Testis (tissue), 3 donors: ENCODE data around the gene DGKD. TPM values are rescaled to one million over a fixed set of nuclear protein-coding genes. Genes with fewer than 3 reads are reported as not detected.

Source experiments
- DNase-seq: peaks from one replicate; pipeline ENCODE4 v3.0.0-alpha.2; 2019
- H3K27ac ChIP-seq, 2 donors: fragments of 200-600 bp; sonication (generic); one replicate each; pipeline ENCODE4 v1.5.1; 2019
- H3K27me3 ChIP-seq: fragments of 200-600 bp; sonication (generic); one replicate; pipeline ENCODE4 v1.5.1; 2019
- H3K36me3 ChIP-seq: fragments of 200-600 bp; sonication (generic); one replicate; pipeline ENCODE4 v1.5.1; 2017; ENCODE audit warnings: low read depth; ENCODE audit errors: missing control alignments
- H3K4me1 ChIP-seq: fragments of 200-600 bp; sonication (generic); one replicate; pipeline ENCODE4 v1.5.1; 2019
- H3K4me3 ChIP-seq, 2 donors: fragments of 200-600 bp; sonication (generic); one replicate each; pipeline ENCODE4 v1.5.1; 2017 to 2019
- H3K9me3 ChIP-seq: fragments of 200-600 bp; sonication (generic); one replicate; pipeline ENCODE4 v1.5.1; 2017
- POLR2A ChIP-seq: fragments of 450-650 bp; IDR thresholded peaks from one replicate; pipeline ENCODE4 v1.6.1; 2017; ENCODE audit warnings: antibody characterized with exemption, mild to moderate bottlenecking, moderate library complexity
- WGBS, 2 donors: methylation state at CpG; one replicate each; pipeline ENCODE4 v1.1.5; 2018; 5-methylcytosine and 5-hydroxymethylcytosine counted together
- intact Hi-C: fragments of 100-400 bp; cut with DNase I; formaldehyde crosslinking; loops from one replicate; pipeline ENCODE4 v1.15.1; 2023; ENCODE audit warnings: low total_unique reads
- polyA plus RNA-seq: library from polyadenylated mRNA; stranded (reverse); fragments of 350-450 nt; fragmentation: Illumina TruSeq; extraction: RNeasy Lipid Tissue Mini Kit (QIAGEN cat#74804); gene quantifications from one replicate; pipeline ENCODE4 v1.2.3, GENCODE V29; 2014; ENCODE audit warnings: low read depth, low replicate concordance; ENCODE audit not compliant: insufficient read depth
- total RNA-seq, 2 donors: library from RNA; depleted of rRNA; stranded (reverse); fragments of >200 nt; gene quantifications; one replicate each; pipeline ENCODE4 v1.2.3, GENCODE V29; 2016
- TF ChIP-seq, protein P1 (sequence below), 3 experiments: fragments of 450-650 bp in 2 of 3; fragments of 200-600 bp in 1 of 3; sonication (generic) in 1 of 3; IDR thresholded peaks; one replicate each; pipeline ENCODE4 v1.5.1; 2016 to 2019; ENCODE audit warnings: antibody characterized with exemption in 3 of 3, mild to moderate bottlenecking in 2 of 3, moderate library complexity in 1 of 3

Gene DGKD
- total and polyA plus RNA-seq, 3 donors from 2014 or later = 65.1 to 80.1 (median 66.7) TPM

DNA sequence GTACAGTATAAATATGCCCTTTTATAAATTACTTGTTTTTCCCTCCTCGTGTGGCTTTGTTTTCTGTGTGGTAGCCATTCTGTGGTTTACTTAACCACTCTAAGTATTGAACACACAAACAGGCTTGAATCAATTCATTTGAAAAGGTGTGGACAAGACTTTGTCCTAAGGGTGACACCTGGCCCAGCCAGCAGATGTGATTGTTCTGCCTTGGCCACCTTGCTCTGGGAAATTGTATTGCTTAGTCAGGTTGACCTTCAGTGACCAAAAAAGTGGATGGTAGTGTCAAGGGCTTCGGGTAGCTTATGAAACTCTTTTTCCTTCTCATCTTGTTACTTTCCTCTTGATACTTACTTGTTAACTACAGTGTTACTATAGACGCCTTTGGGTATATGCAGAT is 61.9 kb downstream of the DGKD start:
- Histone ChIP-seq H3K27ac (no peak overlapping the region), H3K4me3 (no peak overlapping the region), H3K36me3 (no peaks in the 10 kb centered on the region), H3K4me1 (peaks cover 25% of the 10 kb centered on the region), H3K9me3 (no peaks in the 10 kb centered on the region), H3K27me3 (no peaks in the 10 kb centered on the region)
- no peak for TF ChIP-seq POLR2A
- TF ChIP-seq, protein P1, sequence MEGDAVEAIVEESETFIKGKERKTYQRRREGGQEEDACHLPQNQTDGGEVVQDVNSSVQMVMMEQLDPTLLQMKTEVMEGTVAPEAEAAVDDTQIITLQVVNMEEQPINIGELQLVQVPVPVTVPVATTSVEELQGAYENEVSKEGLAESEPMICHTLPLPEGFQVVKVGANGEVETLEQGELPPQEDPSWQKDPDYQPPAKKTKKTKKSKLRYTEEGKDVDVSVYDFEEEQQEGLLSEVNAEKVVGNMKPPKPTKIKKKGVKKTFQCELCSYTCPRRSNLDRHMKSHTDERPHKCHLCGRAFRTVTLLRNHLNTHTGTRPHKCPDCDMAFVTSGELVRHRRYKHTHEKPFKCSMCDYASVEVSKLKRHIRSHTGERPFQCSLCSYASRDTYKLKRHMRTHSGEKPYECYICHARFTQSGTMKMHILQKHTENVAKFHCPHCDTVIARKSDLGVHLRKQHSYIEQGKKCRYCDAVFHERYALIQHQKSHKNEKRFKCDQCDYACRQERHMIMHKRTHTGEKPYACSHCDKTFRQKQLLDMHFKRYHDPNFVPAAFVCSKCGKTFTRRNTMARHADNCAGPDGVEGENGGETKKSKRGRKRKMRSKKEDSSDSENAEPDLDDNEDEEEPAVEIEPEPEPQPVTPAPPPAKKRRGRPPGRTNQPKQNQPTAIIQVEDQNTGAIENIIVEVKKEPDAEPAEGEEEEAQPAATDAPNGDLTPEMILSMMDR (IDR thresholded peaks at IDR 0.05) = no peak
- peak; percentile 4 for DNase-seq
- WGBS, 2 donors = 67 to 75% methylated on average over 3 of the region's 3 CpGs
- intact Hi-C loops = no loop called here

DNA sequence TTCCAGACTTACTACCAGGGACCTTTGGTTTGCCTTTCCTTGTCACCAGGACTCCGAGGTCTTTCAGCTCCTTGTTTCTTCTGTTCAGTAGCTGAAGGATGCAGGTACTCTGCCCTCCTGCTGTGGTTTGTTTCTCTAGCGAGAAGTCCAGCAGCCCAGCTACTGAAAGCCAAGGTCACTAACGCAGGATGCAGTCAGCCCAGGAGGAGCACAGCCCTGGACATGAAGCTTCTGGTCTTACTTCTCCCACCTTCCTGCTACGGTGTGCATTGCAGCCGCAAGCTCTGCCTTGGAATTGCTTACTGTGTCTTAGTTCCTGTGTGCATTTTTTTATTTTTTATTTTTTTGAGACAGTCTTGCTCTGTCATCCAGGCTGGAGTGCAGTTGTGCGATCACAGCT is 62.4 kb downstream of the DGKD start:
- Histone ChIP-seq H3K4me3 (no peak overlapping the region), H3K9me3 (no peaks in the 10 kb centered on the region), H3K27me3 (no peaks in the 10 kb centered on the region), H3K4me1 (peaks cover 25% of the 10 kb centered on the region), H3K27ac (no peak overlapping the region), H3K36me3 (no peaks in the 10 kb centered on the region)
- DNase-seq = peak; percentile 45
- 73 to 79% methylated on average over 6 of the region's 6 CpGs for WGBS, 2 donors
- intact Hi-C loops = no loop called here
- no peak for TF ChIP-seq POLR2A
- TF ChIP-seq, protein P1 (IDR thresholded peaks at IDR 0.05) = no peak

DNA sequence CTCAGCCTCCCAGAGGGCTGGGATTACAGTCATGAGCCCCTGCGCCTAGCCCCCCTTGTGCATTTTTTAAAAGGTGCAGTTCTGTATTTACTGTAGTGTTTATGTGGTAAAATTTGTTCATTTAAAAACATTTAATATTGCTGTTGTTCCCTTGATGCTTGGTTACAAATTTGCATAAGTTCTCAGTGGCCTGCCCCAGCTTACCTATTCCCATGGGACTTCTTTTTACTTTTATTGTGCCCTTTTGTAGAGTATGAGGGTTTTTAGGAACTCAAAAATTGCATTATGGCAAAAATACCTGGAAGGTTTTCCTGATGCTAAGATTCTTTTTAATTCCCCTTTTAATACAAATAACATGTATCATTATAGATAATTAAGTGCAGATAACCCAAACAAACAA is 63.0 kb downstream of the DGKD start:
- intact Hi-C loops = no loop called here
- no peak overlapping the region for H3K4me3 ChIP-seq
- H3K9me3 ChIP-seq = no peaks in the 10 kb centered on the region
- H3K27me3 ChIP-seq = no peaks in the 10 kb centered on the region
- WGBS, 2 donors = 95 to 100% methylated on average over 1 of the region's 1 CpG
- no peak overlapping the region for H3K27ac ChIP-seq
- H3K4me1 ChIP-seq = peaks cover 30% of the 10 kb centered on the region
- DNase-seq = no peak
- H3K36me3 ChIP-seq = no peaks in the 10 kb centered on the region
- TF ChIP-seq POLR2A = no peak
- TF ChIP-seq, protein P1 (IDR thresholded peaks at IDR 0.05) = no peak

DNA sequence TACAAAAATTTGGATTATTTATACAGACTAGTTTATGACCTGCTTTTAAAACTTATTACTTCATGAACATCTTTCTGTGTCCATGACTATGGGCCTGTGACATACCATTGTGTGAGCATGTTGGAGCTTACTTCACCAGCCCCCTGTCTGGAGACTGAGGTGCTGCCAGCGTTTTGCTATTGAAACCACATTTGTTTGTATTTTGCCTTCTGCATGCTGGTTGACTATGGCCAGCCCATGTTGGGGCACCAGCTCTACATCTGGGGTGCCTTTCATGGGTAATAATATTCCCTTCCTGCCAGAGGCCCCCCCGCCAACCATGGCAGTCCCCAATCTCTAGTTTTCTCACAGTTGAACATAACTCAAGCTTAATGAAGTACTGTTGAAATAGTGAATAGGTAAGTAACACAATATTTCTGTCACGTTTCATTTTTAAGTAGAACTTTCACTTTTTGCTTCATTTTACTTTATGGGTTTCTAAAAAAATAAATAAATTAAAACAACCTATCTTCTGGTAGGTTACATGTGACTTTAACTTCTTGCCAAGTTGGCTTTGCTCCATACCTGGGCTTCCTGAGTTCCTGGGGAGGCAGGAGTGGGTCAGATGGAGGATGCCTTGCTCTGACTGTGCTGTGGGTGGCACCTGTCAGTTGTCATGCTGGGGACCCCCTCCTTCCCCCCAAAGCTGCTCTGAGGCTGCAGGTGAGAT is 63.9 kb downstream of the DGKD start:
- Histone ChIP-seq H3K4me1 (peaks cover 28% of the 10 kb centered on the region), H3K27me3 (no peaks in the 10 kb centered on the region), H3K4me3 (no peak overlapping the region), H3K36me3 (no peaks in the 10 kb centered on the region), H3K9me3 (no peaks in the 10 kb centered on the region), H3K27ac (no peak overlapping the region)
- peak; percentile 7 for DNase-seq
- TF ChIP-seq, protein P1 (IDR thresholded peaks at IDR 0.05) = no peak
- TF ChIP-seq POLR2A = no peak
- 84 to 87% methylated on average over 3 of the region's 3 CpGs for WGBS, 2 donors
- intact Hi-C loops = no loop called here
